ENCODE data around the gene HSF2. TPM values are rescaled to one million over a fixed set of nuclear protein-coding genes. Genes with fewer than 3 reads are reported as not detected.
"Not testable (repeated sequence)": the region's sequence is repeated elsewhere in the genome, so short reads cannot be mapped to it uniquely, and the experiment has no call there.

HSF2 gene
- total RNA-seq, 1 donor from 2014 or later = 27.5 TPM

DNA sequence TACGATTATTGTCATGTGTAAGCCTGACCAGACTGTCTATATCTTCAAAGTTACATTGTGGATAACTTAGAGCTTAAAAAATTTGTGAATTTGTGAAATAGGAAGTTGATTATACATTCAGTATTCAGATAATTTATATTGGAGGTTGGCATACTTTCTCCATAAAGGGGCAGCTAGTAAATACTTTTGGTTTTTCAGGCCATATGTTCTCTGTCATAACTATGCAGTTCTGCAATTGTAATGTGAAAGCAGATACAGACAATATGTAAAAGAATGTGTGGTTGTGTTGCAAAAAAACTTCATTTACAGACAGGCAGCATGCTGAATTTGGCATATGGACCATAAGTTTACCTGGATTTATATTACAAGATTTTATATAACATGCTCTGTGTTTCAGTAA lies 29.3 kb downstream of the HSF2 start:
- intact Hi-C loops (cut with micrococcal nuclease) = no loop called here
- no peak for DNase-seq
- no peak for ATAC-seq

DNA sequence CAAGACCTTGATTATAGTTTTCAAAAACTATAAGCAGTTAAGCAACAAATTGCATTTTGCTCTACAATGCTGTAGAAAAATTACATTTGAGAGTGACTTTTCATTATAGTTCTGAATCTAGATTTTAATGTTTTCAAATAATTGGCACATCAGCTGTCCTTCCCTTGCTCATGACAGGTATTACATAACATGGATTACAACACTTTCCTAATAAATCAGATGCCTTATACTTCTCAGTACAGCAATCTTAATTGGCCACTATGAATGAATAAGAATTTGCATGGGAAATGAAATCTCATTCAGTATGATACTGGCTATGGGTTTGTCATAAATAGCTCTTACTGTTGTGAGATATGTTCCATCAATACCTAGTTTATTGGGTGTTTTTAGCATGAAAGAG lies 29.9 kb downstream of the HSF2 start:
- intact Hi-C loops (cut with micrococcal nuclease) = no loop called here
- ATAC-seq = no peak
- DNase-seq = no peak

DNA sequence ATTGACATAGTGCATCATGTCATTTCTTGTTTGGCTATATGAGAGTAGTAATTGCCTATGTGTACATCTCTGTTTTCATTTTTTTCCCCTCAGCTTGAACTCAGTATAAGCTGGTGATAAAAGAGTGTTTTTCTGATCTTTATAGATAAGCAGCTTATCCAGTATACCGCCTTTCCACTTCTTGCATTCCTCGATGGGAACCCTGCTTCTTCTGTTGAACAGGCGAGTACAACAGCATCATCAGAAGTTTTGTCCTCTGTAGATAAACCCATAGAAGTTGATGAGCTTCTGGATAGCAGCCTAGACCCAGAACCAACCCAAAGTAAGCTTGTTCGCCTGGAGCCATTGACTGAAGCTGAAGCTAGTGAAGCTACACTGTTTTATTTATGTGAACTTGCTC lies 32.3 kb downstream of the HSF2 start:
- DNase-seq (no peak), ATAC-seq (no peak)
- intact Hi-C loops (cut with micrococcal nuclease) = no loop called here

DNA sequence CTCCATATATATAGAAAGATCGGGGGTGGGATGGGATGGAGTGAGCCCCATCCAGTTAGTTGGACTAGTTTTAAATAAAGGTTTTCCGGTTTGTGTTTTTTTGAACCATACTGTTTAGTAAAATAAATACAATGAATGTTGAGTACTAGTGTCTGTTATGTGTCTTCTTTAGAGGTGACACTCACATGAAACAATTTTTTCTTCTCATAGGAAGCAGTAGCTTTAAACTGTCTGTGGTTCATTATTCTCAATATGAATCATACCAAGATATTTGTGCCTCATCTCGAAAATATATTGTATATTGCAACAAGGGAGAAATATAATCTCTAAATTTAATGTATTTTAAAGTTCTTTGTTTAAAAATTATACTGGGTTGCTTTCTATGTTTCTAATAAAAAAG lies 33.4 kb downstream of the HSF2 start:
- intact Hi-C loops (cut with micrococcal nuclease) = no loop called here
- no peak for DNase-seq
- no peak for ATAC-seq

DNA sequence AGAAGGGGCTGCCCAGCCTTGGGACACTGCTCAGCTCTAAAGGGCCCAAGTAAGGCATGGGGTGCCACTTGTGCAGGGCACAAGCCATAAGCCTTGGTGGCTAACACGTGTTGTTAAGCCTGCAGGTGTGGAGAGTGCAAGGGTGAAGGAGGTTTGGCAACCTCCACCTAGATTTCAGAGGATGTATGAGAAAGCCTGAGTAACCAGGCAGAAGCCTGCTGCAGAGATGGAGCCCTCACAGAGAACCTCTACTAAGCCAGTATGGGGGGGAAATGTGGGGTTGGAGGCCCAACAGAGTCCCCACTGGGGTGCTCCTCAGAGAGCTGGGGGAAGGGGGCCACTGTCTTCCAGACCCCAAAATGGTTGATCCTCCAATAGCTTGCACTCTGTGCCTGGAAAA lies 39.5 kb downstream of the HSF2 start:
- ATAC-seq (no peak), DNase-seq (no peak)
- intact Hi-C loops (cut with micrococcal nuclease) = no loop called here

DNA sequence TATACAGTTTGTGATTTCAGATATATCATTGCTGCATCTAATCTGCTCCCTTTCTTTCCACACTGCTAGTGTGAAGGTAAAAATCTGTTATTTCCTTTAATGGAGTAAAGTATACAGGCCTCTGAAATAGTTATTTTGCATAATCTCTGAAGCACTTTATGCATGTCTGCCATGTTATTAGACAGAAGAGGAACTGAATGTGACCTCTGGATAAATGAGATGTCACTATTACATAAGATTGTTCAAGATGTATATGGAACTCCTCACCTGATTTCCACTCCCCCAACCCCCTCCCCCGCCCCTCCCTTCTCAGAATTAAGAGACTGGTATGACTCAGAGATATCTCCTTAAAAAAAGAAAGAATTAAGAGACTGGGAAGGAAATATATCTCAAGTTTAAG lies 45.8 kb downstream of the HSF2 start:
- DNase-seq (no peak), ATAC-seq (no peak)
- intact Hi-C loops (cut with micrococcal nuclease) = no loop called here

DNA sequence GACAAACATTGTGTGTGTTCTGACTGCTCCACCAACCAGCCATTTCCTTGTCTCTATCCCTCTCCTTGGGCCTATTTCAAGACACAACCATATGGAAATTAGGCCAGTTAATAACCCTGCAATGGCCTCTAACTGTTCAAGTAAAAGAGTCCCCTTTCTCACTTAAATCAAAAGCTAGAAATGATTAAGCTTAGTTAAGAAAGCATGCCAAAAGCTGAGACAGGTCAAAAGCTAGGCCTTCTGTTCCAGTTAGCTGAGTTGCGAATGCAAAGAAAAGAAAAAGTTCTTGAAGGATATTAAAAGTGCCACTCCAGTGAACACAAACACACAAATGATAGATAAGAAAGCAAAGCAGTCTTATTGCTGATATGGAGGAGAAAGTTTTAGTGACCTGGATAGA lies 49.6 kb downstream of the HSF2 start:
- DNase-seq = no peak
- intact Hi-C loops (cut with micrococcal nuclease) = no loop called here
- no peak for ATAC-seq

DNA sequence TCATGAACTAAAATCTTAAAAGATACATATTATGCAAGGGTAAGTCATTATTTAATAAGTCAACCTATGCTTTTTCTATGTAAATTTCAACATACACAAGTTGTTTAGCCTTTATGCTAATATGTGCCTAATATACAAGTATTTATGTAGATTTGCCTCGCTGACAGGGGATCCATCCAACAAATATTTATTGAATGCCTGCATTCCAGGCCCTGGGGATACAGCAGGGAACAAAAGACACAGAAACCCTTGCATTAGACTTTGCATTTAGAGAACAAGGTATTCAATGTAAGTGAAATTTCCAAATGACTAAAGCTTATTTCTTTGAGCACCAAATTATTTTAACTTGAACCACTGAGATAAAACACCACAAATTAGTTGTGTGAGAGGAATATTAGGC lies 53.1 kb downstream of the HSF2 start:
- DNase-seq = no peak
- no peak for ATAC-seq
- intact Hi-C loops (cut with micrococcal nuclease) = loop anchor here (10.0 kb wide), 1 partner anchor 48 kb away; no protein-coding TSS in a partner anchor

DNA sequence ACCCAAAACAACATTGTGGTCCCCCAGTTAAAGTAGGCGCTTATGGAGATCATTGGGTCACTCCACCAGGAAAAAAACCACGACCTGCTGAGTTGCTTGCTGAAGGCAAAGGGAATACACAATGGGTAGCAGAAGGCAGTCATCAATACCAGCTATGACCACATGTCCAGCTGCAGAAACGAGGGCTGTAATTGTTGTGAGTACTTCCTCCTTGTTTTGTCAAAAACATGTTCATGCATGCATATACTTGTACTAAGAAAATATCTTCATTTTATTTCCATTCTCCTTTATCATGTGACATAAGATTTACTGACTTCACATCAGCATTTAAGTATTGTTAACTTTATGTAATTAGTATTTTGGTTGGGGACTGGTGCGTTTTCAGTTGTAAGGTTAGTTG lies 55.2 kb downstream of the HSF2 start:
- DNase-seq (no peak), ATAC-seq (no peak)
- intact Hi-C loops (cut with micrococcal nuclease) = loop anchor here (10.0 kb wide), 1 partner anchor 50 kb away; no protein-coding TSS in a partner anchor

DNA sequence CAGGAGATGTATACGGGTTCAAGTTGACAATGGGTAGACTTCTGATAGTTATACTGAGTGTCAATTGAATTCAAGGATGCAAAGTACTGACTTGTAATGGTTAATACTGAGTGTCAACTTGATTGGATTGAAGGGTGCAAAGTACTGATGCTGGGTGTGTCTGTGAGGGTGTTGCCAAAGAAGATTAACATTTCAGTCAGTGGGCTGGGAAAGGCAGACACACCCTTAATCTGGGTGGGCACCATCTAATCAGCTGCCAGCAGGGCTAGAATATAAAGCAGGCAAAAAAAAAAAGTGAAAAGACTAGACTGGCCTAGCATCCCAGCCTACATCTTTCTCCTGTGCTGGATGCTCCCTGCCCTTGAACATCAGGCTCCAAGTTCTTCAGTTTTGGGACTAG lies 55.7 kb downstream of the HSF2 start:
- not testable (repeated sequence) for DNase-seq, ATAC-seq
- intact Hi-C loops (cut with micrococcal nuclease) = loop anchor here (10.0 kb wide), 1 partner anchor 50 kb away; no protein-coding TSS in a partner anchor

DNA sequence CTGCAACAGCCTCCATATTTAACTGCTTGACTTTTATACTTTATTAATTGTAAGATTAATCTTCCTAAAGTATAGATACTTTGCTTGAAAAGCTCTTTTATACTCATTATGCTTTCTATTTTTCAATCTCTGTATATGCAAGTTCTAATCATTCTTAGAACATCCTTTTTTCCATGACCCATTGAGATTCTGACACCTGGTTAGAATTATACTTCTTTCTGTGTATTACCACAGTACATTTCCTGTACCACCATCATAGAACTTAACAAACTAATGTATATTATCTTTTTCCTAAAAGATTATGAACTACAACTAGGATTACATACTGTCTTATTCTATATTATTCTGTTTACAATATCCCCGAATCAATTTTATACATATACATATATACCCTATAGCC lies 58.6 kb downstream of the HSF2 start:
- ATAC-seq (no peak), DNase-seq (no peak)
- intact Hi-C loops (cut with micrococcal nuclease) = loop anchor here (10.0 kb wide), 1 partner anchor 53 kb away; no protein-coding TSS in a partner anchor

DNA sequence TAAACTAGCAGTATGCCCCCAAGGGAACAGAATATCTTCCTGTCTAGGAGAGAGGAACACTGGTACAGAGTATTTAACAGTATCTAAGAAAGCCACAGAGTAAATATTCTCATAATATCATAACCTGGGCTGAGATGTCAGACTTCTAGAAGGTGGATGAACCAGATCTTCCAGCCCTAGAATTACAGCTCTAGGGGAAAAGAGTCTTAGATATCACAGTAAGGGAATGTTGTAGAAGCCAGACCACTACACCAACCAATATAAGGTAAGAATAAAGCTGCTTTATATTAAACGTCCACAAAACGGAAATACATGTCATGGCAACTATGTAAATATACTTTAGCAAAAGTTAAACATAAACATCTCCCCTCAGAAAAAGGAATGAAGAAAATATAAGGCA lies 59.8 kb downstream of the HSF2 start:
- intact Hi-C loops (cut with micrococcal nuclease) = loop anchor here (10.0 kb wide), 1 partner anchor 54 kb away; no protein-coding TSS in a partner anchor
- ATAC-seq (no peak), DNase-seq (no peak)

DNA sequence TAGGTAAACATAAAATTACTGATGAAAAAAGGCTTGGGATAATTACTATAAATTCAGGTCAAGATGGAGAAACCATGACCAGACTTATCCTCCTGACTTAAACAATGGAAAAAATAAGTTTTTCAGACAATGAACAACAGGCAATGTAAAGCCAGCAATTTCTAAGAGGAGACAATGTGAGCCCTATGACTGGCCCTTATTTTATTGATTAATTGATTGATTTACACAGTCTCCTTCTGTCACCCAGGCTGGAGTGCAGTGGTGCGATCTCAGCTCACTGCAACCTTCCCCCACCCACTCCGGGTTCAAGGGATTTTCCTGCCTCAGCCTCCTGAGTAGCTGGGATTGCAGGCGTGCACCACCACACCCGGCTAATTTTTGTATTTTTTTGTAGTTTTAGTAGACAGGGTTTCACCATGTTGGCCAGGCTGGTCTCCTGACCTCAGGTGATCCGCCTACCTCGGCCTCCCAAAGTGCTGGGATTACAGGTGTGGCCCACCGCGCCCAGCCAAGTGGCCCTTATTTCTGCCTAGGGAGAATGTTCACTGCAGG lies 60.5 kb downstream of the HSF2 start:
- intact Hi-C loops (cut with micrococcal nuclease) = loop anchor here (10.0 kb wide), 1 partner anchor 55 kb away; no protein-coding TSS in a partner anchor
- ATAC-seq, DNase-seq: not testable (repeated sequence)

DNA sequence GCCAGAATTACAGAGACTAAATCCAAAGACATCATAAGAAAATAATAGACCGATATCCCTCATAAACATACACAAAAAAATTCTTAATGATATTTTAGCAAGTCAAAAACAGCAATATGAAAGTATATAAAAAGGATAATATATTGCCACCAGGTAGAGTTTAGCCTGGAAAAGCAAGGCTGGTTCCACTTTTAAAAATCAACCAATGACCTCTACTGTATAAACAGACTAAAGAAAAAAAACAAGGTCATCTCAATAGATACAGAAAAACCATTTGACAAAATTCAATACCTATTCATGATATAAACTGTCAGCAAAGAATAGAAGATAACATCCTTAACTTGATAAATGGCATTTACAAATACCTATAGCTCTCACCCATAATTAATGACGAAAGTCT lies 62.4 kb downstream of the HSF2 start:
- intact Hi-C loops (cut with micrococcal nuclease) = no loop called here
- ATAC-seq = no peak
- no peak for DNase-seq

DNA sequence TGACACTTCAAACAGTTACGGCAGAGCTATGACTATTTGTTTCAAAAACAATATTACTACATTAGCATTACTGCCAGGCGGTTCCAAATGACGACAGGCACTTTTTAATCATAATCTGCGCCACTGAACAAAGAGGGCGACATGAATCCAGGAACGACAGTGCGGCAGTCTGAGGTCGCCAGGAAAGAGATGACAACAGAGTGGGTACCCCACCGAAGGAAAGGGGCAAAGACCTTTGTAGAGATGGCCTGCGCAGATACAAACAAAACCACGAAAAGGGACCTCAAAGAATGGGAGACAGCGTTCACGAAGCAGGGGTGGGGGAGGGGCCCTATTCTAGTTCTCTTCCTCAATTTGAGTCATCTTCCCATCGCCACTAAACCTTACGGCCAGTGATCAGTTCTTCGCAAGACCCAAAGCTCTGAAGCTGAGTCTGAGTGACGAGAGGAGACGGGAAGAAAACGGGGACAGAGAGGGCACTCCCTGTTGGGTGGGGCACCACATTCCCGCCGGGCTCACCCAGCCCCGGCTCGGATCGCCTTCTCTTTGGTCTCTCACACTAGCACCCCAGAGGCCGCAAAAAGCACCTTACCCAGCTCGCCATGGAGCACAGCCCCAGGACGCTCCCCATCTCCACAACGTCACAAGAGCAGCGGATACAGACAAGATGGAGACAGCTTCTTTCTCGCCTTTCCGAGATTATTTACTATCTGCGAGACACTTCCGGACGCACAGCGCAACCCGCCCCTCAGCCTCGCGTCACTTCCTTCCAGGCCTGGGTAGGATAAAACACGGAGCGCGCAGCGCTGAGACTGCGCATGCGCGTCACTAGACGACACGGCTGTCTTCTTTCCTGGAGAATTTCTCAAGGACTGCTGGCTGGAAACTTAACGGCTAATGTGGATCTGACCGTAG lies 71.9 kb downstream of the HSF2 start, which contains the start of gene SERINC1:
SERINC1 (minus strand) TSS at position 701 of the 915 bp plus-strand sequence; CDS start at position 631, 70 bp downstream.
- ATAC-seq (peak; percentile 100), DNase-seq (peak; percentile 97)
- intact Hi-C loops (cut with micrococcal nuclease) = no loop called here

DNA sequence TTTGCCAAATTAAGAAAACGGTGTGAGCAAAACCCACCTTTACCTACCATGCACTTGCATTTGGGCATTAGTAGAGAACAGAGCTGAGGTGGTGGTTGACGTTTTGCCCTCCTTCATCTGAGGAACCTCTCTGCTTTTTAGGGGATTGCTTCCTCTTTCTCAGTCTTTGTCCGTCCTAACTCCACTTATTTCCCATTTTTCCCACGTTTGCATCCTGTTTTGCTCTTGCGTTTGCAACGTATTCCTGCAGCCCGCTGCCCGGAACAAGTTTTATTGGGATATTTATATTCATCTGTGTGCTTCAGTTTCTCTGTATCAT lies 72.5 kb downstream of the HSF2 start:
- intact Hi-C loops (cut with micrococcal nuclease) = no loop called here
- peak; percentile 57 for ATAC-seq
- no peak for DNase-seq

DNA sequence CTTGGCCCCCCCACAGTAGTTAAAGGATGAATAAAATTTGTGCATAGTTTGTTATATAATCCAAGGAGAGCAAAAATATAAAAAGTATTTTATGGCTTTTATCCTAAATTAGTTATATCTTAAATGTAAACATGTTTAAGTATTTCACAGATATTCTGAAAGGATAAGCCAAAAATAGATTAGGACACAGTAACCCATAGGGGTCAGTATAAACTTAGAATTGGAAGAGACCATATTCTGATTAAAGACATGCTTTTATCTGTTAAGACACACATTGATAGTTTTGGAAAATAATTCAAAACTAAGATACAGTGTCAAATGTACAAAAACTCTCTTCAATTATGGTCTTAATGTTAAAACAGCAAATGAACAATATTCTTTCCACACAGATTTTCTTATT lies 76.7 kb downstream of the HSF2 start:
- DNase-seq (no peak), ATAC-seq (no peak)
- intact Hi-C loops (cut with micrococcal nuclease) = no loop called here

DNA sequence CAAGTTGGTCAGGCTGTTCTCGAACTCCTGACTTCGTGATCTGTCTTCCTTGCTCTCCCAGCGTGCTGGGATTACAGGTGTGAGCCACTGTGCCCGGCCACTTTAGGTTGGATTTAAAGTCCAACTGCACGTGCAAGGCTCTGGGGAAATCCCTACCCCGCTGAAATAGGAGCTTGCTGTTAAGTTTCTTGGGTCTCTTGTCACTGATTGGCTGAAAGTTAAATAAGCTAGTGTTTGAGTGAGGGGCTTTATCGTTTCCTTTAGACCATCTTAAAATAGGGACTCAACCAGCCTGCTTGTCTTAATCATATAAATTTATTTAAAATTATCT lies 83.3 kb downstream of the HSF2 start:
- ATAC-seq (no peak), DNase-seq (no peak)
- intact Hi-C loops (cut with micrococcal nuclease) = no loop called here
